ENCODE results near the gene TPR.

The TPR gene

GRCh38 chr1:186302381-186302920, 72.6 kb downstream of the TPR start:
- TF ChIP-seq TAF1 (IDR thresholded peaks at IDR 0.05; ENCODE audit: borderline replicate concordance, insufficient read depth, low read length) = no peak
- TF ChIP-seq POLR2AphosphoS5 (IDR thresholded peaks at IDR 0.05; ENCODE audit: low read depth, low read length) = no peak
- no peak for TF ChIP-seq REST (IDR thresholded peaks at IDR 0.05; ENCODE audit: insufficient read depth in 1 of 2, low read depth in 2 of 2, low read length in 2 of 2)
- no peak for TF ChIP-seq SIN3A (IDR thresholded peaks at IDR 0.05; ENCODE audit: borderline replicate concordance, insufficient read depth, low read length)
- no peak for TF ChIP-seq FOXP2 (optimal IDR thresholded peaks at IDR 0.05; ENCODE audit: borderline replicate concordance, extremely low read depth, extremely low read length, insufficient read depth)

- TF ChIP-seq POLR2AphosphoS5 (IDR thresholded peaks at IDR 0.05; ENCODE audit: low read depth, low read length) (no peak), REST (IDR thresholded peaks at IDR 0.05; ENCODE audit: insufficient read depth in 1 of 2, low read depth in 2 of 2, low read length in 2 of 2) (no peak), SIN3A (IDR thresholded peaks at IDR 0.05; ENCODE audit: borderline replicate concordance, insufficient read depth, low read length) (no peak), TAF1 (IDR thresholded peaks at IDR 0.05; ENCODE audit: borderline replicate concordance, insufficient read depth, low read length) (no peak), FOXP2 (optimal IDR thresholded peaks at IDR 0.05; ENCODE audit: borderline replicate concordance, extremely low read depth, extremely low read length, insufficient read depth) (no peak)
These were observed 73.6 kb downstream of the TPR start for GRCh38 chr1:186301448-186301847.

- TF ChIP-seq FOXP2 (optimal IDR thresholded peaks at IDR 0.05; ENCODE audit: borderline replicate concordance, extremely low read depth, extremely low read length, insufficient read depth) (no peak), TAF1 (IDR thresholded peaks at IDR 0.05; ENCODE audit: borderline replicate concordance, insufficient read depth, low read length) (no peak), REST (IDR thresholded peaks at IDR 0.05; ENCODE audit: insufficient read depth in 1 of 2, low read depth in 2 of 2, low read length in 2 of 2) (no peak), SIN3A (IDR thresholded peaks at IDR 0.05; ENCODE audit: borderline replicate concordance, insufficient read depth, low read length) (no peak), POLR2AphosphoS5 (IDR thresholded peaks at IDR 0.05; ENCODE audit: low read depth, low read length) (no peak)
These were observed 75.0 kb downstream of the TPR start for GRCh38 chr1:186300056-186300455.

- no peak for TF ChIP-seq FOXP2 (optimal IDR thresholded peaks at IDR 0.05; ENCODE audit: borderline replicate concordance, extremely low read depth, extremely low read length, insufficient read depth)
- TF ChIP-seq TAF1 (IDR thresholded peaks at IDR 0.05; ENCODE audit: borderline replicate concordance, insufficient read depth, low read length) = no peak
- no peak for TF ChIP-seq POLR2AphosphoS5 (IDR thresholded peaks at IDR 0.05; ENCODE audit: low read depth, low read length)
These were observed 75.5 kb downstream of the TPR start for GRCh38 chr1:186299570-186299969.

- TF ChIP-seq FOXP2 (optimal IDR thresholded peaks at IDR 0.05; ENCODE audit: borderline replicate concordance, extremely low read depth, extremely low read length, insufficient read depth) (no peak), TAF1 (IDR thresholded peaks at IDR 0.05; ENCODE audit: borderline replicate concordance, insufficient read depth, low read length) (no peak), SIN3A (IDR thresholded peaks at IDR 0.05; ENCODE audit: borderline replicate concordance, insufficient read depth, low read length) (no peak), POLR2AphosphoS5 (IDR thresholded peaks at IDR 0.05; ENCODE audit: low read depth, low read length) (no peak), REST (IDR thresholded peaks at IDR 0.05; ENCODE audit: insufficient read depth in 1 of 2, low read depth in 2 of 2, low read length in 2 of 2) (no peak)
These were observed 76.2 kb downstream of the TPR start for GRCh38 chr1:186298851-186299250.
